H1 (cell line): Measurements from ENCODE around the gene EGFR. TPM values are rescaled to one million over a fixed set of nuclear protein-coding genes. Genes with fewer than 3 reads are reported as not detected.

Experiments
- ATF2 ChIP-seq: IDR thresholded peaks from 2 replicates; pipeline ENCODE4 v1.6.1; 2012; ENCODE audit warnings: low read length, inconsistent platforms
- CHD7 ChIP-seq: fragments of 300-600 bp; sonication (generic); IDR thresholded peaks from 2 replicates; pipeline ENCODE4 v1.7.1; 2012; ENCODE audit warnings: low read length, moderate library complexity, mild to moderate bottlenecking, inconsistent platforms; ENCODE audit not compliant: insufficient replicate concordance
- MAX ChIP-seq: IDR thresholded peaks from 2 replicates; pipeline ENCODE4 v1.6.1; 2012; ENCODE audit warnings: inconsistent platforms
- SAP30 ChIP-seq: fragments of 300-600 bp; sonication (generic); IDR thresholded peaks from 2 replicates; pipeline ENCODE4 v1.7.1; 2012; ENCODE audit warnings: low read length, moderate library complexity, mild to moderate bottlenecking, inconsistent platforms; ENCODE audit not compliant: insufficient read depth, insufficient replicate concordance
- TAF7 ChIP-seq: optimal IDR thresholded peaks from 2 replicates; pipeline ENCODE3; 2011; ENCODE audit warnings: low read depth, mild to moderate bottlenecking, inconsistent platforms, low read length, moderate library complexity, borderline replicate concordance
- polyA plus RNA-seq, 7 experiments: library from polyadenylated mRNA; depleted of rRNA in 3 of 7; stranded (reverse) in 5 of 7; unstranded in 2 of 7; fragments of >200 nt in 5 of 7; fragments of 200-250 nt in 2 of 7; gene quantifications; 1 replicate in 5 of 7; 2 replicates in 1 of 7; 4 replicates in 1 of 7; pipeline versions ENCODE4 v1.2.1 to v1.2.3, GENCODE V29; 2011 to 2013; ENCODE audit warnings: missing spikeins in 2 of 7, mixed read lengths in 2 of 7
- total RNA-seq: library from RNA; stranded (reverse); fragmentation: NEBNext Ultra II Directional; extraction: Animal tissue kit (Norgen Biotek cat#: 25700); gene quantifications from 2 replicates; pipeline ENCODE4 v1.2.1, GENCODE V29; 2021

Gene EGFR
- total and polyA plus RNA-seq, 2 of the 8 experiments (the other 6 are each of a cell fraction or from before 2014, with no cell fraction given): 1.9 to 5.8 TPM

- TF ChIP-seq CHD7: no peak
- no peak for TF ChIP-seq ATF2
- no peak for TF ChIP-seq SAP30
- no peak for TF ChIP-seq MAX
- TF ChIP-seq TAF7: no peak
These were observed 133.7 kb downstream of the EGFR start (continued) for GRCh38 chr7:55152516-55152915.
